Measurements from ENCODE around the gene RBBP8.

Gene RBBP8

GRCh38 chr18:22912835-22913234 lies 20.3 kb upstream of the RBBP8 start:
- no peaks in the 10 kb centered on the region for H4K20me1 ChIP-seq (ENCODE audit: low read depth, low read length)
- H3K36me3 ChIP-seq (ENCODE audit: low read length), result no peaks in the 10 kb centered on the region
- no peaks in the 10 kb centered on the region for H3K27me3 ChIP-seq (ENCODE audit: low read length)
- no peaks in the 10 kb centered on the region for H3K9me2 ChIP-seq (replicated peaks; ENCODE audit: insufficient read depth, low read length)
- H3F3A ChIP-seq (ENCODE audit: insufficient read depth), result no peaks in the 10 kb centered on the region
- H3K4me2 ChIP-seq (ENCODE audit: low read depth, low read length, poor library complexity, severe bottlenecking), result no peak overlapping the region
- H3K9ac ChIP-seq (ENCODE audit: low read length), result no peak overlapping the region
- H3K79me2 ChIP-seq (ENCODE audit: insufficient read depth, low read length), result no peaks in the 10 kb centered on the region
- TF ChIP-seq EZH2phosphoT487 (conservative IDR thresholded peaks at IDR 0.05; ENCODE audit: low read length) (no peak), CTCF (IDR thresholded peaks at IDR 0.05; ENCODE audit: insufficient read depth, low read length, poor library complexity, severe bottlenecking) (no peak)
- no peaks in the 10 kb centered on the region for H3K9me3 ChIP-seq (ENCODE audit: insufficient read depth, low read length)
- H2AFZ ChIP-seq (ENCODE audit: low read depth, low read length, severe bottlenecking), result no peak overlapping the region
- H3K27ac ChIP-seq (ENCODE audit: low read depth, low read length), result no peak overlapping the region
- H3K4me3 ChIP-seq (ENCODE audit: insufficient read depth, low read length, poor library complexity, severe bottlenecking), result no peak overlapping the region

- H3K36me3 ChIP-seq (ENCODE audit: low read length), result no peaks in the 10 kb centered on the region
- H2AFZ ChIP-seq (ENCODE audit: low read depth, low read length, severe bottlenecking), result no peak overlapping the region
- TF ChIP-seq CTCF (IDR thresholded peaks at IDR 0.05; ENCODE audit: insufficient read depth, low read length, poor library complexity, severe bottlenecking), result no peak
- no peak for TF ChIP-seq EZH2phosphoT487 (conservative IDR thresholded peaks at IDR 0.05; ENCODE audit: low read length)
- no peaks in the 10 kb centered on the region for H3K79me2 ChIP-seq (ENCODE audit: insufficient read depth, low read length)
- no peak overlapping the region for H3K27ac ChIP-seq (ENCODE audit: low read depth, low read length)
- H3K9me2 ChIP-seq (replicated peaks; ENCODE audit: insufficient read depth, low read length), result no peaks in the 10 kb centered on the region
- no peaks in the 10 kb centered on the region for H3F3A ChIP-seq (ENCODE audit: insufficient read depth)
- no peak overlapping the region for H3K4me2 ChIP-seq (ENCODE audit: low read depth, low read length, poor library complexity, severe bottlenecking)
- H3K4me3 ChIP-seq (ENCODE audit: insufficient read depth, low read length, poor library complexity, severe bottlenecking), result no peak overlapping the region
- H4K20me1 ChIP-seq (ENCODE audit: low read depth, low read length), result no peaks in the 10 kb centered on the region
- no peaks in the 10 kb centered on the region for H3K27me3 ChIP-seq (ENCODE audit: low read length)
- H3K9me3 ChIP-seq (ENCODE audit: insufficient read depth, low read length), result no peaks in the 10 kb centered on the region
- no peak overlapping the region for H3K9ac ChIP-seq (ENCODE audit: low read length)
Measured at GRCh38 chr18:22913861-22914260, 19.3 kb upstream of the RBBP8 start.

- no peaks in the 10 kb centered on the region for H4K20me1 ChIP-seq (ENCODE audit: low read depth, low read length)
- H3K79me2 ChIP-seq (ENCODE audit: insufficient read depth, low read length), result no peaks in the 10 kb centered on the region
- H3K36me3 ChIP-seq (ENCODE audit: low read length), result no peaks in the 10 kb centered on the region
- no peaks in the 10 kb centered on the region for H3K27me3 ChIP-seq (ENCODE audit: low read length)
- TF ChIP-seq EZH2phosphoT487 (conservative IDR thresholded peaks at IDR 0.05; ENCODE audit: low read length), result no peak
- TF ChIP-seq CTCF (IDR thresholded peaks at IDR 0.05; ENCODE audit: insufficient read depth, low read length, poor library complexity, severe bottlenecking), result no peak
- no peak overlapping the region for H3K4me2 ChIP-seq (ENCODE audit: low read depth, low read length, poor library complexity, severe bottlenecking)
- no peaks in the 10 kb centered on the region for H3K9me3 ChIP-seq (ENCODE audit: insufficient read depth, low read length)
- no peaks in the 10 kb centered on the region for H3F3A ChIP-seq (ENCODE audit: insufficient read depth)
- no peak overlapping the region for H3K4me3 ChIP-seq (ENCODE audit: insufficient read depth, low read length, poor library complexity, severe bottlenecking)
- H3K9me2 ChIP-seq (replicated peaks; ENCODE audit: insufficient read depth, low read length), result no peaks in the 10 kb centered on the region
- no peak overlapping the region for H3K27ac ChIP-seq (ENCODE audit: low read depth, low read length)
- no peak overlapping the region for H3K9ac ChIP-seq (ENCODE audit: low read length)
- no peak overlapping the region for H2AFZ ChIP-seq (ENCODE audit: low read depth, low read length, severe bottlenecking)
Measured at GRCh38 chr18:22914633-22915032, 18.5 kb upstream of the RBBP8 start.
